Hepatocyte (in vitro differentiated cells): ENCODE data around the gene KSR2.

Experiments used
- EZH2phosphoT487 ChIP-seq: fragments of 200-600 bp; sonication (generic); IDR thresholded peaks from one replicate; pipeline ENCODE4 v1.6.1; 2018; ENCODE audit warnings: antibody characterized with exemption, mild to moderate bottlenecking, low read depth, moderate library complexity; ENCODE audit not compliant: unreplicated experiment, severe bottlenecking
- TF ChIP-seq, protein P1 (sequence below): fragments of 200-600 bp; sonication (generic); IDR thresholded peaks from 2 replicates; pipeline ENCODE4 v1.5.1; 2016; ENCODE audit warnings: antibody characterized with exemption, mild to moderate bottlenecking; ENCODE audit not compliant: poor library complexity

DNA sequence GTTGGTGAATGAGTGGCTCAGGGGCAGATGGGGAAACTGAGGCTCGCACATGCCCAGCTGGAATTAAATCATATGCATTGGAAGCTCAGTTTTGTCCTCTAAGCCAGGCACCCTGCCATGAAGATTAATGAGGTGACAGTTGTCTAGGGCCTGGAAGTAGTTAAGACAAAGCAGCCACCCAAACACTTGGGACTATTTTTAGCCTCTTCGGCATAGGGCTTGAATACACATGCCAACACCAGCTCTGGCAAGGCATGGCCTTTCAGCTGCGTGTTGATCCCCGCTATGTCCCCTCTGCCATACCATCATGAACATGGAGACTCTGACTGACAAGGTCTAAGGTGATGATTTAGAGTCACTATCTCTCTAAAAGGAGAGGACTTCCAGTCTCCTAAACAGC, 250.2 kb downstream of the KSR2 start:
- TF ChIP-seq, protein P1, sequence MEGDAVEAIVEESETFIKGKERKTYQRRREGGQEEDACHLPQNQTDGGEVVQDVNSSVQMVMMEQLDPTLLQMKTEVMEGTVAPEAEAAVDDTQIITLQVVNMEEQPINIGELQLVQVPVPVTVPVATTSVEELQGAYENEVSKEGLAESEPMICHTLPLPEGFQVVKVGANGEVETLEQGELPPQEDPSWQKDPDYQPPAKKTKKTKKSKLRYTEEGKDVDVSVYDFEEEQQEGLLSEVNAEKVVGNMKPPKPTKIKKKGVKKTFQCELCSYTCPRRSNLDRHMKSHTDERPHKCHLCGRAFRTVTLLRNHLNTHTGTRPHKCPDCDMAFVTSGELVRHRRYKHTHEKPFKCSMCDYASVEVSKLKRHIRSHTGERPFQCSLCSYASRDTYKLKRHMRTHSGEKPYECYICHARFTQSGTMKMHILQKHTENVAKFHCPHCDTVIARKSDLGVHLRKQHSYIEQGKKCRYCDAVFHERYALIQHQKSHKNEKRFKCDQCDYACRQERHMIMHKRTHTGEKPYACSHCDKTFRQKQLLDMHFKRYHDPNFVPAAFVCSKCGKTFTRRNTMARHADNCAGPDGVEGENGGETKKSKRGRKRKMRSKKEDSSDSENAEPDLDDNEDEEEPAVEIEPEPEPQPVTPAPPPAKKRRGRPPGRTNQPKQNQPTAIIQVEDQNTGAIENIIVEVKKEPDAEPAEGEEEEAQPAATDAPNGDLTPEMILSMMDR = no peak
- no peak for TF ChIP-seq EZH2phosphoT487
